ENCODE results near the gene TMPRSS13. TPM values are rescaled to one million over a fixed set of nuclear protein-coding genes. Genes with fewer than 3 reads are reported as not detected.

The TMPRSS13 gene
- total RNA-seq, 1 experiment from 2014 or later, result 0.50 TPM

DNA sequence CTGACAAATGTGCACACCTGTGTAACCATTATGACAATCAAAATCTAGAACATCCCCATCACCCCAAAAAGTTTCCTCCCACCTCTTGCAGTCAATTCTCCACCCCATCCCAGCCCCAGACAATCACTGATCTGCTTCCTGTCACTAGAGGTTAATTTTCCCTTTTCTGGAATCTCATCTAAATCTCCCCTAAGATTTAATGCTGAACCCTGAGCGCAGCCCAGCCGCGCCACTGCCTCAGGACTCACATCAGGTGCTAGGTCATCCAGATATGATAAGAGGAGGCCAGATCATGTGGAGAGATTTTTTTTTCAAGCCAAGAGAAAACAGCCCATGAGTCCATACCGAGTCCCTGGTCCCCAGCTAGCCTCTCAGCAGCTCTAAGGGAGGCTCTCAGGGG lies 4.3 kb upstream of the TMPRSS13 start:
- Histone ChIP-seq H3K56ac (ENCODE audit: insufficient read length, low read depth, low read length) (no peak overlapping the region), H4K5ac (ENCODE audit: insufficient read length, low read depth, low read length) (no peak overlapping the region), H2AK5ac (ENCODE audit: insufficient read length, low read length) (no peak overlapping the region), H3K23ac (ENCODE audit: insufficient read length, low read depth, low read length) (no peak overlapping the region), H3K14ac (ENCODE audit: insufficient read depth, low read length) (no peak overlapping the region), H3K4me1 (ENCODE audit: insufficient read depth, low read length) (peaks cover 4% of the 10 kb centered on the region; the same call in 1 of the 2 replicates), H3K18ac (ENCODE audit: insufficient read length, low read depth, low read length) (no peak overlapping the region), H2AFZ (ENCODE audit: low read length) (no peak overlapping the region), H2BK20ac (ENCODE audit: low read depth, low read length, poor library complexity, severe bottlenecking) (no peak overlapping the region), H3K9me3 (ENCODE audit: control insufficient read depth, low read depth, low read length) (no peaks in the 10 kb centered on the region), H3K27ac (ENCODE audit: insufficient read length, low read depth, low read length) (no peak overlapping the region), H3K79me1 (ENCODE audit: insufficient read depth, low read depth, low read length, poor library complexity, severe bottlenecking) (no peaks in the 10 kb centered on the region), H3K4me2 (ENCODE audit: insufficient read depth, insufficient read length, low read length) (no peak overlapping the region), H3K23me2 (ENCODE audit: insufficient read length, low read depth, low read length, poor library complexity, severe bottlenecking) (no peaks in the 10 kb centered on the region), H4K20me1 (ENCODE audit: control insufficient read depth, insufficient read depth, insufficient read length) (no peaks in the 10 kb centered on the region), H2BK120ac (ENCODE audit: low read depth, low read length, poor library complexity, severe bottlenecking) (no peak overlapping the region), H2BK15ac (ENCODE audit: low read depth, low read length) (no peak overlapping the region), H3T11ph (ENCODE audit: low read length) (no peak overlapping the region), H3K9ac (ENCODE audit: extremely low read depth, insufficient read length, low read length) (no peak overlapping the region), H3K4ac (ENCODE audit: low read depth, low read length) (no peak overlapping the region), H3K27me3 (ENCODE audit: insufficient read depth, low read length) (no peaks in the 10 kb centered on the region), H2BK5ac (ENCODE audit: insufficient read length, low read length) (no peak overlapping the region), H3K79me2 (ENCODE audit: insufficient read depth, low read length) (no peaks in the 10 kb centered on the region), H4K8ac (replicated peaks; ENCODE audit: insufficient read length, low read depth, low read length) (no peak overlapping the region), H4K91ac (ENCODE audit: insufficient read length, low read depth, low read length) (no peak overlapping the region), H2BK12ac (ENCODE audit: insufficient read length, low read depth, low read length) (no peak overlapping the region)
- Mint-ChIP-seq H3K4me3 (no peak overlapping the region), H3K4me1 (peaks cover 41% of the 10 kb centered on the region in 2 experiments), H3K27ac (no peak overlapping the region; a peak in 1 of 7 replicates), H3K36me3 (ENCODE audit: insufficient read depth in 1 of 3, low read depth in 3 of 3) (no peaks in the 10 kb centered on the region), H3K27me3 (ENCODE audit: low read depth) (peaks cover 9% of the 10 kb centered on the region), H3K9me3 (no peaks in the 10 kb centered on the region)
- WGBS (ENCODE audit: extremely low coverage, insufficient read length, low lambda C conversion rate), result no CpG with 5 or more reads among the region's 4 CpGs
- TF ChIP-seq, protein P1, sequence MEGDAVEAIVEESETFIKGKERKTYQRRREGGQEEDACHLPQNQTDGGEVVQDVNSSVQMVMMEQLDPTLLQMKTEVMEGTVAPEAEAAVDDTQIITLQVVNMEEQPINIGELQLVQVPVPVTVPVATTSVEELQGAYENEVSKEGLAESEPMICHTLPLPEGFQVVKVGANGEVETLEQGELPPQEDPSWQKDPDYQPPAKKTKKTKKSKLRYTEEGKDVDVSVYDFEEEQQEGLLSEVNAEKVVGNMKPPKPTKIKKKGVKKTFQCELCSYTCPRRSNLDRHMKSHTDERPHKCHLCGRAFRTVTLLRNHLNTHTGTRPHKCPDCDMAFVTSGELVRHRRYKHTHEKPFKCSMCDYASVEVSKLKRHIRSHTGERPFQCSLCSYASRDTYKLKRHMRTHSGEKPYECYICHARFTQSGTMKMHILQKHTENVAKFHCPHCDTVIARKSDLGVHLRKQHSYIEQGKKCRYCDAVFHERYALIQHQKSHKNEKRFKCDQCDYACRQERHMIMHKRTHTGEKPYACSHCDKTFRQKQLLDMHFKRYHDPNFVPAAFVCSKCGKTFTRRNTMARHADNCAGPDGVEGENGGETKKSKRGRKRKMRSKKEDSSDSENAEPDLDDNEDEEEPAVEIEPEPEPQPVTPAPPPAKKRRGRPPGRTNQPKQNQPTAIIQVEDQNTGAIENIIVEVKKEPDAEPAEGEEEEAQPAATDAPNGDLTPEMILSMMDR (conservative IDR thresholded peaks at IDR 0.05), result no peak
- DNase-seq, result no peak
